ENCODE results near the gene USP13.

GRCh38 chr3:179671747-179672242, 19.0 kb downstream of the USP13 start:
- TF ChIP-seq CTCF (IDR thresholded peaks at IDR 0.05) (no peak), POLR2A (IDR thresholded peaks at IDR 0.05) (no peak)

Measured in right lobe of liver (tissue), 4 donors.